ENCODE measurements around the gene MT1G.

Gene MT1G

GRCh38 chr16:56617212-56618085 is 50.4 kb downstream of the MT1G start:
- no peak for DNase-seq (ENCODE audit: low read depth)

Measured in GM04503 (cell line).